Measurements from ENCODE around the gene ALOX15. TPM values are rescaled to one million over a fixed set of nuclear protein-coding genes. Genes with fewer than 3 reads are reported as not detected.
"Not testable (repeated sequence)": the region's sequence is repeated elsewhere in the genome, so short reads cannot be mapped to it uniquely, and the experiment has no call there.

The ALOX15 gene
- total RNA-seq, 1 experiment from 2014 or later = not detected

- DNase-seq (ENCODE audit: low spot score) = no peak
Measured at GRCh38 chr17:4592240-4593005, 49.1 kb downstream of the ALOX15 start.

- peak; percentile 67 for DNase-seq (ENCODE audit: low spot score)
Measured at GRCh38 chr17:4591529-4591928, 49.9 kb downstream of the ALOX15 start.

- no peak for DNase-seq (ENCODE audit: low spot score)
Measured at GRCh38 chr17:4590981-4591453, 50.5 kb downstream of the ALOX15 start.

GRCh38 chr17:4590042-4590441 is 51.4 kb downstream of the ALOX15 start:
- not testable (repeated sequence) for DNase-seq (ENCODE audit: low spot score)

GRCh38 chr17:4588898-4589625 is 52.4 kb downstream of the ALOX15 start:
- no peak for DNase-seq (ENCODE audit: low spot score)

GRCh38 chr17:4588391-4588790 is 53.1 kb downstream of the ALOX15 start:
- DNase-seq (ENCODE audit: low spot score) = no peak

GRCh38 chr17:4587803-4588202 is 53.7 kb downstream of the ALOX15 start:
- DNase-seq (ENCODE audit: low spot score) = no peak

- no peak for DNase-seq (ENCODE audit: low spot score)
Measured at GRCh38 chr17:4587195-4587594, 54.3 kb downstream of the ALOX15 start.

GRCh38 chr17:4586043-4586442 is 55.4 kb downstream of the ALOX15 start:
- no peak for DNase-seq (ENCODE audit: low spot score)

- DNase-seq (ENCODE audit: low spot score) = no peak
Measured at GRCh38 chr17:4585638-4585994, 55.9 kb downstream of the ALOX15 start.

GRCh38 chr17:4584917-4585637 is 56.4 kb downstream of the ALOX15 start:
- DNase-seq (ENCODE audit: low spot score) = no peak

GRCh38 chr17:4584101-4584916 is 57.2 kb downstream of the ALOX15 start, which contains the start of gene SMTNL2:
SMTNL2 (plus strand) TSS chr17:4584529; CDS start chr17:4584606, 77 bp downstream.
- no peak for DNase-seq (ENCODE audit: low spot score)

GRCh38 chr17:4583782-4584100 is 57.7 kb downstream of the ALOX15 start:
- no peak for DNase-seq (ENCODE audit: low spot score)

GRCh38 chr17:4583206-4583605 is 58.3 kb downstream of the ALOX15 start:
- no peak for DNase-seq (ENCODE audit: low spot score)

- DNase-seq (ENCODE audit: low spot score) = no peak
Measured at GRCh38 chr17:4582691-4583090, 58.8 kb downstream of the ALOX15 start.

GRCh38 chr17:4582101-4582501 is 59.4 kb downstream of the ALOX15 start:
- no peak for DNase-seq (ENCODE audit: low spot score)

Other genes starting within 250 kb of the ALOX15 start
- gene SPNS3, start 207.7 kb downstream of the ALOX15 start, total RNA-seq (2014; rRNA removed; shearing (Covaris generic)) = 1.1 and 1.8 TPM in 2 replicates
- gene SPNS2, start 142.8 kb downstream of the ALOX15 start, total RNA-seq (2014; rRNA removed; shearing (Covaris generic)) = 28.3 and 28.5 TPM in 2 replicates
- gene MYBBP1A, start 86.3 kb downstream of the ALOX15 start, total RNA-seq (2014; rRNA removed; shearing (Covaris generic)) = 59.0 and 63.5 TPM in 2 replicates
- gene GGT6, start 81.1 kb downstream of the ALOX15 start, total RNA-seq (2014; rRNA removed; shearing (Covaris generic)) = not detected in 2 replicates
- gene SMTNL2, start 57.1 kb downstream of the ALOX15 start, total RNA-seq (2014; rRNA removed; shearing (Covaris generic)) = 0.34 and 1.8 TPM in 2 replicates
- 23.5 and 29.5 TPM in 2 replicates for gene PELP1, start 62.5 kb upstream of the ALOX15 start, total RNA-seq (2014; rRNA removed; shearing (Covaris generic))
- 6.7 and 12.3 TPM in 2 replicates for gene ARRB2, start 69.0 kb upstream of the ALOX15 start, total RNA-seq (2014; rRNA removed; shearing (Covaris generic))
- 29.9 and 33.3 TPM in 2 replicates for gene MED11, start 89.8 kb upstream of the ALOX15 start, total RNA-seq (2014; rRNA removed; shearing (Covaris generic))
- gene ZMYND15, start 98.2 kb upstream of the ALOX15 start, total RNA-seq (2014; rRNA removed; shearing (Covaris generic)) = 0.07 and 0.21 TPM in 2 replicates
- 5.1 and 8.1 TPM in 2 replicates for gene CXCL16, start 98.2 kb upstream of the ALOX15 start, total RNA-seq (2014; rRNA removed; shearing (Covaris generic))
- not detected in 2 replicates for gene TM4SF5, start 130.2 kb upstream of the ALOX15 start, total RNA-seq (2014; rRNA removed; shearing (Covaris generic))
- not detected in 2 replicates for gene VMO1, start 144.7 kb upstream of the ALOX15 start, total RNA-seq (2014; rRNA removed; shearing (Covaris generic))
- not detected in 2 replicates for gene GLTPD2, start 147.3 kb upstream of the ALOX15 start, total RNA-seq (2014; rRNA removed; shearing (Covaris generic))
- gene PSMB6, start 154.5 kb upstream of the ALOX15 start, total RNA-seq (2014; rRNA removed; shearing (Covaris generic)) = 351 and 425 TPM in 2 replicates
- 17.6 and 18.0 TPM in 2 replicates for gene PLD2, start 165.5 kb upstream of the ALOX15 start, total RNA-seq (2014; rRNA removed; shearing (Covaris generic))
- 31.4 and 31.6 TPM in 2 replicates for gene MINK1, start 191.7 kb upstream of the ALOX15 start, total RNA-seq (2014; rRNA removed; shearing (Covaris generic))